Stomach smooth muscle (tissue), 2 donors: ENCODE data around the gene NPEPL1.
"Not testable (repeated sequence)": the region's sequence is repeated elsewhere in the genome, so short reads cannot be mapped to it uniquely, and the experiment has no call there.

Experiments
- H3K27ac ChIP-seq: one replicate; pipeline ENCODE4 v1.7.0; 2013; ENCODE audit warnings: mild to moderate bottlenecking, low read length, inconsistent platforms
- H3K27me3 ChIP-seq, 2 donors: one replicate each; pipeline ENCODE4 v1.7.0; 2013; ENCODE audit warnings: low read length in 2 of 2; ENCODE audit not compliant: insufficient read depth in 2 of 2, control insufficient read depth in 1 of 2
- H3K36me3 ChIP-seq, 2 donors: one replicate each; pipeline ENCODE4 v1.7.0; 2013; ENCODE audit warnings: low read length in 2 of 2; ENCODE audit not compliant: control insufficient read depth in 2 of 2, insufficient read depth in 2 of 2
- H3K4me1 ChIP-seq: one replicate; pipeline ENCODE4 v1.7.0; 2013; ENCODE audit warnings: low read length; ENCODE audit not compliant: control insufficient read depth, insufficient read depth
- H3K4me3 ChIP-seq, 2 donors: one replicate each; pipeline ENCODE4 v1.7.0; 2013; ENCODE audit warnings: low read length in 2 of 2
- H3K9ac ChIP-seq, 2 donors: one replicate each; pipeline ENCODE4 v1.7.0; 2013; ENCODE audit warnings: low read length in 2 of 2, mild to moderate bottlenecking in 1 of 2
- H3K9me3 ChIP-seq, 2 donors: one replicate each; pipeline ENCODE4 v1.7.0; 2013; ENCODE audit warnings: low read length in 2 of 2; ENCODE audit not compliant: control insufficient read depth in 2 of 2
- donor health status: healthy.
- donor health status: Pancreatic carcinoma.

NPEPL1 gene

DNA sequence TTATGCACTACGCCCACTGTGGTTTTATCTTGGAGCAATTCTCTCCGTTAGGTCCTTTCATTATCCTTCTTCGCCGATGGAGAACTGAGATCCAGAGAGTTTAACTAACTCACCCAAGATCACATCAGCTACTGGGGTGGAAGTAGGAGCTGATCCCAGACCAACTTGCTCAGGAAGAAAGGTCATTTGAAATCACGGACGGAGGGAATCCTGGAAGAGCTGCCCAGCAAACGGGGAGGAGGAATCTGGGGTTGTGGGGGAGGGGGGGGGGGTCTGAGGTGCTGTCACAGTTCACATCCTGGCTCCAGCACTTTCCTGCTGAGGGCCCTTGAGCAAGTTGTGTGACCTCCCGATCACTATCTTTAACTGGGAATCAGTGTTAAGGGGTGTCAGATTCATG lies 62.0 kb downstream of the NPEPL1 start:
- Histone ChIP-seq H3K36me3 (no peaks in the 10 kb centered on the region), H3K9me3 (no peaks in the 10 kb centered on the region), H3K4me1 (no peaks in the 10 kb centered on the region), H3K27me3 (peaks cover 0 to 4% of the 10 kb centered on the region in 2 donors), H3K4me3 (no peak overlapping the region), H3K9ac (no peak overlapping the region), H3K27ac (no peak overlapping the region)

GRCh38 chr20:58755062-58755697 lies 62.6 kb downstream of the NPEPL1 start:
- Histone ChIP-seq H3K9me3 (no peaks in the 10 kb centered on the region), H3K27me3 (peaks cover 0 to 4% of the 10 kb centered on the region in 2 donors), H3K36me3 (no peaks in the 10 kb centered on the region), H3K4me3 (no peak overlapping the region), H3K9ac (no peak overlapping the region), H3K27ac (no peak overlapping the region), H3K4me1 (no peaks in the 10 kb centered on the region)

- no peak overlapping the region for H3K9ac ChIP-seq
- no peaks in the 10 kb centered on the region for H3K36me3 ChIP-seq
- no peaks in the 10 kb centered on the region for H3K9me3 ChIP-seq
- no peak overlapping the region for H3K27ac ChIP-seq
- H3K4me1 ChIP-seq = no peaks in the 10 kb centered on the region
- H3K4me3 ChIP-seq = no peak overlapping the region
- H3K27me3 ChIP-seq = peaks cover 0 to 4% of the 10 kb centered on the region in 2 donors
These were observed 63.3 kb downstream of the NPEPL1 start for GRCh38 chr20:58755766-58756449.

- Histone ChIP-seq H3K27me3 (peaks cover 0 to 4% of the 10 kb centered on the region in 2 donors), H3K36me3 (no peaks in the 10 kb centered on the region), H3K27ac (no peak overlapping the region), H3K9ac (no peak overlapping the region), H3K4me3 (no peak overlapping the region), H3K9me3 (no peaks in the 10 kb centered on the region), H3K4me1 (no peaks in the 10 kb centered on the region)
These were observed 63.8 kb downstream of the NPEPL1 start for GRCh38 chr20:58756450-58756775.

- H3K36me3 ChIP-seq, H3K9me3 ChIP-seq, H3K9ac ChIP-seq, H3K27me3 ChIP-seq, H3K27ac ChIP-seq, H3K4me1 ChIP-seq, H3K4me3 ChIP-seq: not testable (repeated sequence)
These were observed 65.0 kb downstream of the NPEPL1 start for GRCh38 chr20:58757647-58758046.

GRCh38 chr20:58759947-58760346 lies 67.3 kb downstream of the NPEPL1 start:
- Histone ChIP-seq H3K4me1 (no peaks in the 10 kb centered on the region), H3K4me3 (no peak overlapping the region), H3K27me3 (peaks cover 0 to 2% of the 10 kb centered on the region in 2 donors), H3K36me3 (no peaks in the 10 kb centered on the region), H3K27ac (no peak overlapping the region), H3K9me3 (no peaks in the 10 kb centered on the region), H3K9ac (no peak overlapping the region)

DNA sequence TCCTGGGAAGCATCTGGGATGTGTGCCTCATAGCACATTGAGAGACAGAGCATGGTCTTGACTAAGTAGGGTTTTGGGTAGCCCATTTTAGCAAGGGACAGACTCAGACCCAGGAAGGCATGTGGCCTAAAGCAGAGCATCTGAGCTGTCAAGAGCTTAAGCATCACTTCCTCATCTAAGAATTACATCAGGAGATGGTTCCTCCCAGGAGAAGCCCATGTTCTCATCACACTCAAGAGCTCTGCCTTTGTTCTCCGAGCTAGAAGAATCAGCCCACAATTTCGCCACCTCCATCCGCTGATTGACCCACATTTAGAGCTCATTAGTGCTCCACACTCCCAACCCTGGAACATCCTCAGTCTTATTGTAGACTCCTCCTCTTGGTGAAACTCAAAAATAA lies 68.3 kb downstream of the NPEPL1 start:
- peaks cover 0 to 2% of the 10 kb centered on the region in 2 donors for H3K27me3 ChIP-seq

GRCh38 chr20:58762120-58762519 lies 69.5 kb downstream of the NPEPL1 start:
- Histone ChIP-seq H3K4me1 (no peaks in the 10 kb centered on the region), H3K27ac (no peak overlapping the region), H3K27me3 (peaks cover 0 to 2% of the 10 kb centered on the region in 2 donors), H3K9me3 (no peaks in the 10 kb centered on the region), H3K4me3 (no peak overlapping the region), H3K36me3 (no peaks in the 10 kb centered on the region), H3K9ac (no peak overlapping the region)

More for the DNA sequence above, 68.3 kb downstream of the NPEPL1 start:
- Histone ChIP-seq H3K36me3 (no peaks in the 10 kb centered on the region), H3K9me3 (no peaks in the 10 kb centered on the region), H3K9ac (no peak overlapping the region), H3K27ac (no peak overlapping the region), H3K4me1 (no peaks in the 10 kb centered on the region), H3K4me3 (no peak overlapping the region)

DNA sequence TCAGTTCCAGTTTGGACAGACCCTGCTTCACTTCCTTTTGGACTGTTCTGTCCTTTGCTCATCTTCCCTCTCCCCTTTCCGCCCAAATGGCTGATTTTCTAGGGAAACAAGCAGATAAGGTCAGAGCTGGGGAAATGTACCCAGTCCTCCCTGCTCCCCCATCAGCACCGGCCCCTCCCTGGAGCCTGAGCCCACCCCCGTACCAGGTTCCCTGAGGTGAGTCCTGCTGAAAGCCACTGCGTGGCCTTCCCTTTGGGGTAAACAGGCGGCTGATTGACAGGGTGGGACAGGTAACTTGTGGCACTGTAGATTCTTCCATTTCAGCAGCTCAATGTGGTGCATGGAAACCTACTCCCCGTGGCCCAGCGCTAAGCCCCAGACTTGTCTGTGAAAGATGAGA lies 70.5 kb downstream of the NPEPL1 start:
- Histone ChIP-seq H3K27me3 (peaks cover 0 to 5% of the 10 kb centered on the region in 2 donors), H3K4me1 (no peaks in the 10 kb centered on the region), H3K9me3 (no peaks in the 10 kb centered on the region), H3K36me3 (no peaks in the 10 kb centered on the region), H3K4me3 (no peak overlapping the region), H3K9ac (no peak overlapping the region), H3K27ac (no peak overlapping the region)
